HG02763 (cell line): ENCODE results near the gene HHIPL2.
"Not testable (repeated sequence)": the region's sequence is repeated elsewhere in the genome, so short reads cannot be mapped to it uniquely, and the experiment has no call there.

Experiments
- ATAC-seq: cut with Tn5 transposase; IDR thresholded peaks from one replicate; pipeline ENCODE4 v1.9.1; 2021; ENCODE audit warnings: mild to moderate bottlenecking, moderate library complexity; ENCODE audit not compliant: unreplicated experiment

Gene HHIPL2

GRCh38 chr1:222540598-222540995 is 7.3 kb downstream of the HHIPL2 start:
- no peak for ATAC-seq

- ATAC-seq: no peak
Measured at GRCh38 chr1:222539951-222540597, 7.8 kb downstream of the HHIPL2 start.

GRCh38 chr1:222535455-222535854 is 12.4 kb downstream of the HHIPL2 start:
- no peak for ATAC-seq

GRCh38 chr1:222530852-222531251 is 17.1 kb downstream of the HHIPL2 start:
- no peak for ATAC-seq

- ATAC-seq: no peak
Measured at GRCh38 chr1:222529916-222530315, 18.0 kb downstream of the HHIPL2 start.

GRCh38 chr1:222529181-222529580 is 18.7 kb downstream of the HHIPL2 start:
- ATAC-seq: no peak

- ATAC-seq: no peak
Measured at GRCh38 chr1:222525951-222526350, 22.0 kb downstream of the HHIPL2 start.

- no peak for ATAC-seq
Measured at GRCh38 chr1:222523852-222524251, 24.1 kb downstream of the HHIPL2 start.

GRCh38 chr1:222522105-222522915 is 25.6 kb downstream of the HHIPL2 start:
- ATAC-seq: no peak

GRCh38 chr1:222521299-222522104 is 26.4 kb downstream of the HHIPL2 start:
- no peak for ATAC-seq

GRCh38 chr1:222489496-222489895 is 58.4 kb downstream of the HHIPL2 start:
- not testable (repeated sequence) for ATAC-seq

GRCh38 chr1:222487774-222488173 is 60.1 kb downstream of the HHIPL2 start:
- not testable (repeated sequence) for ATAC-seq

GRCh38 chr1:222484005-222484404 is 63.9 kb downstream of the HHIPL2 start:
- not testable (repeated sequence) for ATAC-seq

GRCh38 chr1:222479567-222479966 is 68.3 kb downstream of the HHIPL2 start:
- not testable (repeated sequence) for ATAC-seq

- ATAC-seq: not testable (repeated sequence)
Measured at GRCh38 chr1:222476436-222476835, 71.5 kb downstream of the HHIPL2 start.

GRCh38 chr1:222473717-222474116 is 74.2 kb downstream of the HHIPL2 start:
- ATAC-seq: not testable (repeated sequence)

- not testable (repeated sequence) for ATAC-seq
Measured at GRCh38 chr1:222472776-222473540, 74.9 kb downstream of the HHIPL2 start.
